ENCODE measurements around the gene UCN.
"Not testable (repeated sequence)": the region's sequence is repeated elsewhere in the genome, so short reads cannot be mapped to it uniquely, and the experiment has no call there.

GRCh38 chr2:27272537-27273522, 35.4 kb downstream of the UCN start:
- not testable (repeated sequence) for TF ChIP-seq CTCF (IDR thresholded peaks at IDR 0.05; ENCODE audit: insufficient read depth, low read length); POLR2AphosphoS5 (IDR thresholded peaks at IDR 0.05; ENCODE audit: low read depth); REST (IDR thresholded peaks at IDR 0.05; ENCODE audit: insufficient replicate concordance, low read depth); SPI1 (IDR thresholded peaks at IDR 0.05; ENCODE audit: borderline replicate concordance, low read depth); GABPA (IDR thresholded peaks at IDR 0.05; ENCODE audit: low read depth)

All from HL-60 (cell line).